Stimulated activated CD8-positive, alpha-beta memory T cell treated with anti-CD3 and anti-CD28 coated beads, Interleukin-15, amount 100 ng/mL, for 1 hour (primary cell): Measurements from ENCODE around the gene INAVA.
"Not testable (repeated sequence)": the region's sequence is repeated elsewhere in the genome, so short reads cannot be mapped to it uniquely, and the experiment has no call there.

Experiments used
- DNase-seq: peaks from one replicate; pipeline ENCODE4 v3.0.0-alpha.2; 2020; ENCODE audit warnings: low read depth

INAVA gene

GRCh38 chr1:200963076-200963475 lies 68.4 kb downstream of the INAVA start:
- no peak for DNase-seq

- DNase-seq, result not testable (repeated sequence)
Observed at GRCh38 chr1:200963888-200964287, 69.2 kb downstream of the INAVA start.
